Esophagus muscularis mucosa (tissue), 4 donors: ENCODE measurements around the gene PPIP5K1. TPM values are rescaled to one million over a fixed set of nuclear protein-coding genes. Genes with fewer than 3 reads are reported as not detected.

Experiments
- DNase-seq: peaks from one replicate; pipeline ENCODE4 v3.0.0-alpha.2; 2017; ENCODE audit errors: extremely low spot score
- H3K27ac ChIP-seq, 4 donors: fragments of 200-600 bp; sonication (generic); replicated peaks in 1 of 4; 1 replicate in 3 of 4; 2 replicates in 1 of 4; pipeline ENCODE4 v1.5.1; 2016 to 2019; ENCODE audit warnings: mild to moderate bottlenecking in 1 of 4
- H3K27me3 ChIP-seq, 4 donors: fragments of 200-600 bp; sonication (generic); one replicate each; pipeline versions ENCODE4 v1.5.1 to v1.6.0; 2016 to 2019
- H3K36me3 ChIP-seq, 4 donors: fragments of 200-600 bp; sonication (generic); one replicate each; pipeline ENCODE4 v1.5.1; 2016 to 2019
- H3K4me1 ChIP-seq, 4 donors: fragments of 200-600 bp; sonication (generic); one replicate each; pipeline ENCODE4 v1.5.1; 2016 to 2019
- H3K4me3 ChIP-seq, 4 donors: fragments of 200-600 bp; sonication (generic); 1 replicate in 2 of 4; 2 replicates in 2 of 4; pipeline ENCODE4 v1.5.1; 2016 to 2019; ENCODE audit warnings: mild to moderate bottlenecking in 4 of 4, moderate library complexity in 1 of 4
- H3K9me3 ChIP-seq, 4 donors: fragments of 200-600 bp; sonication (generic); 1 replicate in 3 of 4; 2 replicates in 1 of 4; pipeline ENCODE4 v1.5.1; 2016 to 2019
- CTCF ChIP-seq, 3 experiments: fragments of 200-600 bp in 2 of 3; fragments of 450-650 bp in 1 of 3; sonication (generic) in 2 of 3; IDR thresholded peaks; one replicate each; pipeline ENCODE4 v1.5.1; 2017 to 2019; ENCODE audit warnings: antibody characterized with exemption in 3 of 3, mild to moderate bottlenecking in 2 of 3, moderate library complexity in 1 of 3
- EP300 ChIP-seq: sonication (generic); formaldehyde crosslinking; IDR thresholded peaks from one replicate; pipeline ENCODE4 v1.6.1; 2017; ENCODE audit warnings: antibody characterized with exemption
- POLR2A ChIP-seq: fragments of 450-650 bp; IDR thresholded peaks from one replicate; pipeline ENCODE4 v1.6.1; 2017; ENCODE audit warnings: antibody characterized with exemption, moderate library complexity, mild to moderate bottlenecking, low read depth
- POLR2AphosphoS5 ChIP-seq, 2 donors: sonication (generic); formaldehyde crosslinking; IDR thresholded peaks; one replicate each; pipeline ENCODE4 v1.6.1; 2017; ENCODE audit warnings: antibody characterized with exemption in 2 of 2
- WGBS: methylation state at CpG from one replicate; pipeline ENCODE4 v1.1.5; 2018; 5-methylcytosine and 5-hydroxymethylcytosine counted together
- intact Hi-C: fragments of 100-400 bp; cut with DNase I; formaldehyde crosslinking; loops from one replicate; pipeline ENCODE4 v1.15.1; 2023
- total RNA-seq, 4 donors: library from RNA; depleted of rRNA; stranded (reverse); fragments of >200 nt; gene quantifications; one replicate each; pipeline versions ENCODE4 v1.1.0 to v1.2.1, GENCODE V29; 2016

PPIP5K1 gene
- total RNA-seq, 4 donors from 2014 or later = 9.8 to 73.4 (median 23.3) TPM

GRCh38 chr15:43550527-43551363 lies 39.3 kb downstream of the PPIP5K1 start:
- no peak overlapping the region for H3K27ac ChIP-seq
- no peak for DNase-seq
- H3K4me1 ChIP-seq = no peaks in the 10 kb centered on the region
- H3K9me3 ChIP-seq = no peaks in the 10 kb centered on the region
- no peak overlapping the region for H3K4me3 ChIP-seq
- no peak for TF ChIP-seq POLR2AphosphoS5 (IDR thresholded peaks at IDR 0.05)
- no peak for TF ChIP-seq CTCF (IDR thresholded peaks at IDR 0.05)
- no peak for TF ChIP-seq EP300
- peaks cover 0 to 44% (median 2%) of the 10 kb centered on the region in 4 donors for H3K36me3 ChIP-seq
- intact Hi-C loops = no loop called here
- H3K27me3 ChIP-seq = no peaks in the 10 kb centered on the region
- 77% methylated on average over 10 of the region's 10 CpGs for WGBS

- intact Hi-C loops = no loop called here
- 94% methylated on average over 2 of the region's 2 CpGs for WGBS
Observed at GRCh38 chr15:43547539-43547938, 42.5 kb downstream of the PPIP5K1 start.

GRCh38 chr15:43545426-43545825 lies 44.6 kb downstream of the PPIP5K1 start:
- Histone ChIP-seq H3K4me3 (no peak overlapping the region), H3K9me3 (no peaks in the 10 kb centered on the region), H3K36me3 (peaks cover 0 to 21% (median 2%) of the 10 kb centered on the region in 4 donors), H3K27ac (no peak overlapping the region), H3K27me3 (no peaks in the 10 kb centered on the region), H3K4me1 (no peaks in the 10 kb centered on the region)
- DNase-seq = no peak
- 100% methylated on average over 1 of the region's 1 CpG for WGBS
- TF ChIP-seq CTCF (IDR thresholded peaks at IDR 0.05) (no peak), POLR2AphosphoS5 (IDR thresholded peaks at IDR 0.05) (no peak), POLR2A (no peak), EP300 (no peak)
- intact Hi-C loops = no loop called here

More at GRCh38 chr15:43547539-43547938, 42.5 kb downstream of the PPIP5K1 start:
- Histone ChIP-seq H3K27me3 (no peaks in the 10 kb centered on the region), H3K27ac (no peak overlapping the region), H3K4me3 (no peak overlapping the region), H3K9me3 (no peaks in the 10 kb centered on the region), H3K36me3 (peaks cover 0 to 23% (median 2%) of the 10 kb centered on the region in 4 donors), H3K4me1 (no peaks in the 10 kb centered on the region)
- no peak for TF ChIP-seq CTCF (IDR thresholded peaks at IDR 0.05)
- no peak for TF ChIP-seq POLR2AphosphoS5 (IDR thresholded peaks at IDR 0.05)
- TF ChIP-seq POLR2A = no peak
- no peak for TF ChIP-seq EP300
- no peak for DNase-seq

- DNase-seq = no peak
- Histone ChIP-seq H3K4me1 (no peaks in the 10 kb centered on the region), H3K4me3 (no peak overlapping the region), H3K9me3 (no peaks in the 10 kb centered on the region), H3K27ac (no peak overlapping the region), H3K36me3 (peaks cover 0 to 15% (median 3%) of the 10 kb centered on the region in 4 donors), H3K27me3 (no peaks in the 10 kb centered on the region)
- intact Hi-C loops = no loop called here
- TF ChIP-seq POLR2A (no peak), CTCF (IDR thresholded peaks at IDR 0.05) (no peak), POLR2AphosphoS5 (IDR thresholded peaks at IDR 0.05) (no peak)
Observed at GRCh38 chr15:43544266-43544665, 45.7 kb downstream of the PPIP5K1 start.
